Endothelial cell of umbilical vein (primary cell): ENCODE results near the gene LRRC47. TPM values are rescaled to one million over a fixed set of nuclear protein-coding genes. Genes with fewer than 3 reads are reported as not detected.

Source experiments
- BruUV-seq: library from RNA; stranded (reverse); fragments of 400-500 nt; replicated peaks from 2 replicates; lab custom pipeline; 2021; lab: Mats Ljungman, UMichigan
- CTCF ChIA-PET: fragments of 300-600, 350-600 bp; sonication (Branson Sonifier 250); formaldehyde crosslinking; loops from one replicate; lab custom pipeline; 2021; ENCODE audit warnings: antibody characterized with exemption, inconsistent platforms; lab: Charles Lee
- POLR2A ChIA-PET: fragments of 300-600, 350-600 bp; sonication (Branson Sonifier 250); formaldehyde crosslinking; loops from one replicate; lab custom pipeline; 2021; ENCODE audit warnings: antibody characterized with exemption, inconsistent platforms; lab: Charles Lee
- DNase-seq: peaks from one replicate; pipeline ENCODE4 v3.0.0-alpha.2; 2011; ENCODE audit warnings: low read depth, low spot score
- FAIRE-seq: peaks from 2 replicates; lab custom pipeline; 2011; peaks lifted over from hg19 to GRCh38; lab: Jason Lieb, UNC
- H2AFZ ChIP-seq: 2 replicates; pipeline ENCODE4 v1.6.0; 2012; ENCODE audit warnings: low read depth, low read length, control low read depth, inconsistent platforms
- H3K27ac ChIP-seq: 2 replicates; pipeline ENCODE4 v1.5.1; 2011; ENCODE audit warnings: low read depth, mild to moderate bottlenecking, control low read depth, low read length, moderate library complexity; ENCODE audit not compliant: insufficient read depth
- H3K27me3 ChIP-seq, 2 experiments: 2 replicates each; pipeline versions ENCODE4 v1.6.0 to v1.6.1; 2011; ENCODE audit warnings: low read length in 2 of 2, mixed read lengths in 1 of 2; ENCODE audit not compliant: control insufficient read depth in 2 of 2, insufficient read depth in 2 of 2
- H3K36me3 ChIP-seq, 2 experiments: 2 replicates in 1 of 2; 3 replicates in 1 of 2; pipeline ENCODE4 v1.5.1; 2011; ENCODE audit warnings: low read length in 2 of 2, mild to moderate bottlenecking in 1 of 2, moderate library complexity in 1 of 2; ENCODE audit not compliant: control insufficient read depth in 2 of 2, insufficient read depth in 2 of 2; ENCODE audit errors: extremely low read depth in 1 of 2
- H3K4me1 ChIP-seq: 3 replicates; pipeline ENCODE4 v1.5.1; 2011; ENCODE audit warnings: mild to moderate bottlenecking, low read length; ENCODE audit not compliant: control insufficient read depth, insufficient read depth; ENCODE audit errors: extremely low read depth
- H3K4me2 ChIP-seq: 2 replicates; pipeline ENCODE4 v1.6.1; 2011; ENCODE audit warnings: low read length, control low read depth, mixed read lengths; ENCODE audit not compliant: insufficient read depth
- H3K4me3 ChIP-seq, 3 experiments: fragments of 200-600 bp in 1 of 3; sonication (generic), shearing (Covaris generic) in 1 of 3; replicated peaks in 1 of 3; 2 replicates each; pipeline ENCODE4 v1.5.1; 2011 to 2016; ENCODE audit warnings: control low read depth in 3 of 3, low read length in 3 of 3, mild to moderate bottlenecking in 2 of 3, inconsistent platforms in 1 of 3, low read depth in 1 of 3, moderate library complexity in 1 of 3; ENCODE audit not compliant: insufficient read depth in 1 of 3
- H3K79me2 ChIP-seq: 2 replicates; pipeline ENCODE4 v1.6.0; 2012; ENCODE audit warnings: low read length, inconsistent platforms; ENCODE audit not compliant: control insufficient read depth, insufficient read depth
- H3K9ac ChIP-seq: replicated peaks from 2 replicates; pipeline ENCODE3; 2011; ENCODE audit warnings: low read length, control low read depth; ENCODE audit not compliant: insufficient read depth; ENCODE audit errors: extremely low read depth
- H3K9me1 ChIP-seq: replicated peaks from 3 replicates; pipeline ENCODE4 v1.6.0; 2011; ENCODE audit warnings: mild to moderate bottlenecking, low read length; ENCODE audit not compliant: control insufficient read depth, insufficient read depth; ENCODE audit errors: extremely low read depth
- H3K9me3 ChIP-seq: replicated peaks from 2 replicates; pipeline ENCODE4 v1.5.1; 2012; ENCODE audit warnings: low read length, inconsistent platforms; ENCODE audit not compliant: control insufficient read depth, insufficient read depth
- H4K20me1 ChIP-seq: replicated peaks from 2 replicates; pipeline ENCODE3; 2011; ENCODE audit warnings: mild to moderate bottlenecking, low read length; ENCODE audit not compliant: control insufficient read depth, insufficient read depth; ENCODE audit errors: extremely low read depth
- dilution Hi-C: fragments of 300-500 bp; cut with MboI; formaldehyde crosslinking; loops from one replicate; pipeline ENCODE4 v1.15.0; 2019; ENCODE audit warnings: low sequenced_read_pairs; ENCODE audit not compliant: extremely low pct_ligation_motif_present
- intact Hi-C: fragments of 100-400 bp; cut with micrococcal nuclease; formaldehyde crosslinking; loops from one replicate; pipeline ENCODE4 v1.10.0; 2022
- polyA plus RNA-seq, 4 experiments: library from polyadenylated mRNA; depleted of rRNA in 3 of 4; stranded (reverse) in 3 of 4; unstranded in 1 of 4; fragments of >200 nt; gene quantifications; 2 replicates each; pipeline versions ENCODE4 v1.2.1 to v1.2.3, GENCODE V29; 2011 to 2012; ENCODE audit warnings: missing spikeins in 1 of 4
- total RNA-seq: library from RNA; stranded (reverse); gene quantifications from 2 replicates; pipeline ENCODE4 v1.2.3, GENCODE V29; 2021
- TF ChIP-seq, protein P1 (sequence below): IDR thresholded peaks from 2 replicates; pipeline ENCODE4 v1.6.1; 2011; ENCODE audit not compliant: insufficient read depth, insufficient read length
- TF ChIP-seq, protein P2 (sequence below), 2 donors: IDR thresholded peaks; 1 replicate in 1 of 2; 2 replicates in 1 of 2; pipeline ENCODE4 v1.5.1; 2011; ENCODE audit warnings: low read length in 2 of 2, mild to moderate bottlenecking in 2 of 2, moderate library complexity in 2 of 2, control low read depth in 1 of 2, inconsistent platforms in 1 of 2, low read depth in 1 of 2; ENCODE audit not compliant: insufficient read depth in 1 of 2; ENCODE audit errors: extremely low read depth in 1 of 2

LRRC47 gene
- total and polyA plus RNA-seq, 2 donors (not counting 3 experiments of a cell fraction or from before 2014, with no cell fraction given), result 23.7 to 42.5 TPM

DNA sequence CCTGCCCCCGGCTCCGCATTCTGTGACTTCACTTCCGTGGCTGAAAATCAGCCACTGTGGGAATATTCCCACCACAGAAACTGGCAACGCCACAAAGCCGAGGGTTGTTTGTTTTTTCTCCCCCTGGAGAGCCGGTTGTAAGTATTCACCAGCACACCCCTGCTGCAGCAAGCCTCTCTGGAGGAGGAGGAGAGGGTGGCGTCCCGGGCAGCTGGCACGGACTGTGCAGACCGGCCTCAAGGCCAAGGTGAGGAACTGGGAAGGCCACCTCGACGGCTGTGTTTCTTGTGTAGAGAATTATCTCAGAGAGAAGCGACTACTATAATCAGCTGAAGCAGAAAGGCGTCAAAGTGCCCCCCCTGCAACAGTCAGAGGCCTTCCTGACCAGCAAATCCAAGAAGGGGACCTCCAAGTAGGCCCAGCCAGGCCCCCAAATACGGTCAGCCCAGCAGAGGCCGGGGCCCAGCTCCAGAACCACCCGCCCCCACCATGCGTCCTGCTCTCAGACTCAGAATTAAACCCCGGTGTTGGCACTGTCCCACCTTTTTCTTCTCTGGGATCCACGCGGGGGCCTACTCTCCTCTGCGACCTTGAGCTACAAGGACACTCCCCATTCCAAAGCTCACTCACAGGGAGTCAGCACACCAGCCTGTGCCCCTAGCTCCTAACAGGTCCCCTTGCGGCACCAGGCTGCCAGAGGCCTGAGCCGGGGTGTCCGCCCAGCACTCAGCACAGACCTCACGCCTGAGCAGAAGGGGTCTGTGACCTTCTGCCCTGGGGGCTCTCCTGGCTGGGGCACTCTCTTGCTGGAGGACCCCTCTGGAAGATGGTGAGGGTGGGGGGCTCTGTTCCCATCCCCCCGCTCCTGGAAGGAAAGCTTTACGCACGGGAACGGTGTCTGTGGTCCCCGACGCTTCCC, 24.9 kb downstream of the LRRC47 start:
- ChIA-PET POLR2A (interaction anchor here (0.5 kb wide), 1 partner anchor 28 kb away, joined by 3 read pairs; no protein-coding TSS in a partner anchor), CTCF (interaction anchor here (2.1 kb wide), 1 partner anchor 47 kb away, joined by 6 read pairs; no protein-coding TSS in a partner anchor)
- H3K79me2 ChIP-seq, result no peaks in the 10 kb centered on the region
- H3K4me3 ChIP-seq, result peak overlapping the region in 2 of 3 experiments; percentile 35 to 45
- H3K9me1 ChIP-seq, result no peaks in the 10 kb centered on the region
- H3K9me3 ChIP-seq, result no peaks in the 10 kb centered on the region
- no peaks in the 10 kb centered on the region for H3K27me3 ChIP-seq
- peak overlapping the region; percentile 62 for H3K4me2 ChIP-seq
- H2AFZ ChIP-seq, result peak overlapping the region; percentile 90
- no peaks in the 10 kb centered on the region for H3K36me3 ChIP-seq
- DNase-seq (no peak), FAIRE-seq (no peak)
- peaks cover 6% of the 10 kb centered on the region for H3K4me1 ChIP-seq
- no peak overlapping the region for H3K9ac ChIP-seq
- dilution Hi-C loops (no loop called here), intact Hi-C loops (loop anchor here (1.0 to 5.0 kb wide), 3 partner anchors 25 to 131 kb away; partner anchors contain the start of genes C1orf174 and LRRC47)
- TF ChIP-seq, protein P1, sequence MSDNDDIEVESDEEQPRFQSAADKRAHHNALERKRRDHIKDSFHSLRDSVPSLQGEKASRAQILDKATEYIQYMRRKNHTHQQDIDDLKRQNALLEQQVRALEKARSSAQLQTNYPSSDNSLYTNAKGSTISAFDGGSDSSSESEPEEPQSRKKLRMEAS, result no peak
- TF ChIP-seq, protein P2, sequence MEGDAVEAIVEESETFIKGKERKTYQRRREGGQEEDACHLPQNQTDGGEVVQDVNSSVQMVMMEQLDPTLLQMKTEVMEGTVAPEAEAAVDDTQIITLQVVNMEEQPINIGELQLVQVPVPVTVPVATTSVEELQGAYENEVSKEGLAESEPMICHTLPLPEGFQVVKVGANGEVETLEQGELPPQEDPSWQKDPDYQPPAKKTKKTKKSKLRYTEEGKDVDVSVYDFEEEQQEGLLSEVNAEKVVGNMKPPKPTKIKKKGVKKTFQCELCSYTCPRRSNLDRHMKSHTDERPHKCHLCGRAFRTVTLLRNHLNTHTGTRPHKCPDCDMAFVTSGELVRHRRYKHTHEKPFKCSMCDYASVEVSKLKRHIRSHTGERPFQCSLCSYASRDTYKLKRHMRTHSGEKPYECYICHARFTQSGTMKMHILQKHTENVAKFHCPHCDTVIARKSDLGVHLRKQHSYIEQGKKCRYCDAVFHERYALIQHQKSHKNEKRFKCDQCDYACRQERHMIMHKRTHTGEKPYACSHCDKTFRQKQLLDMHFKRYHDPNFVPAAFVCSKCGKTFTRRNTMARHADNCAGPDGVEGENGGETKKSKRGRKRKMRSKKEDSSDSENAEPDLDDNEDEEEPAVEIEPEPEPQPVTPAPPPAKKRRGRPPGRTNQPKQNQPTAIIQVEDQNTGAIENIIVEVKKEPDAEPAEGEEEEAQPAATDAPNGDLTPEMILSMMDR (IDR thresholded peaks at IDR 0.05; ENCODE audit: extremely low read depth in 1 of 2, insufficient read depth in 1 of 2, low read depth in 1 of 2, low read length in 2 of 2), result no peak
- H3K27ac ChIP-seq, result no peak overlapping the region
- H4K20me1 ChIP-seq, result no peaks in the 10 kb centered on the region
- BruUV-seq, result no TSS peak
